GF-D8 (cell line): ENCODE measurements around the gene WDR90.

Source experiments
- DNase-seq: peaks from one replicate; lab custom pipeline; 2025; lab: John Stamatoyannopoulos, UW

WDR90 gene

GRCh38 chr16:676565-676902 is 27.4 kb downstream of the WDR90 start:
- no peak for DNase-seq

DNA sequence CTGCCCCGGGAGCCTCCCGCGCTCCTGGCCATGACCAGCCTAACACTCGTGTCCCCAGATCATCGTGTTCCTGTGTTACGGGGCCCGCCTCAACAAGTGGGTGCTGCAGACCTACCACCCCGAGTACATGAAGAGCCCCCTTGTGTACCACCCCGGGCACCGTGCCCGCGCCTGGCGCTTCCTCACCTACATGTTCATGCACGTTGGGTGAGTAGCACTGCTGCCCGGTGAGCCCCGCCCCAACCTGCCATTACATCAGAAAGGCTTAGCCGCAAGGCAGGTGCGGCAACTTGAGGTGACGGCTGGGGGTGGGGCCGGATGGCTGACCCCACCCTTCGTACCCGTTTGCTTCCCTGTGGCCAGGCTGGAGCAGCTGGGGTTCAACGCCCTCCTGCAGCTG is 27.7 kb downstream of the WDR90 start:
- DNase-seq, result no peak

- no peak for DNase-seq
Observed at GRCh38 chr16:677316-678190, 28.4 kb downstream of the WDR90 start.

DNA sequence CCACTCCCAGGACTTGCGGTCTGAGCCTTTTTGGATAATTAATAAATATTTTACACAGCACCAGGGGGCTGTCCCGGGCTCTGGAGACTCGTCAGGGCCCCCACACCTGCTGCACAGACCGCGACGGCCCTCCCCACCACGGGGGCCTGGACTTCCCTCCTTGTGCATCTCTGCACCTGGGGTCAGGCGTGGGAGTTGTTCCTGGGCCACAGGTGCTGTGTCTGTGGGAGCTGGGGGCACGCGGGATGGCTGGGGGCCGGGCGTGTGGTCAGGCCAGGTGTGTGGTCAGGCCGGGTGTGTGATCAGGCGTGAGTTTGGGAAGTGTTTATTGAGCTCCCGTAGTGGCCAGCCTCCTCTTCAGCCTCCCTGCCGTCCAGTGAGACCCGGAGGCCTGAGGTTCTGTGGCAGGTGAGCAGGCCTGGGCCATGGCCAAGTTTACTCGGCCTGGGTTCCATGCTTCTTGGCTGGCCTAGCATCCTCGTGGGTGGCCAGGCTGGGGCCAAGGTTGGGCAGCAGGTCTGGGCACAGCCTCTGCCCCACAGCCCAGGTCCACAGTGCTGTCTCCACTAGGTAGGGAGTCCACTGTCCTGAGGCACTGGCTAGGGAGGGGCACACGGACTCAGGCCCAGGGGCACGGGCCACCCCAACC is 29.2 kb downstream of the WDR90 start:
- DNase-seq, result no peak

- no peak for DNase-seq
Observed at GRCh38 chr16:678858-679813, 30.0 kb downstream of the WDR90 start.

DNA sequence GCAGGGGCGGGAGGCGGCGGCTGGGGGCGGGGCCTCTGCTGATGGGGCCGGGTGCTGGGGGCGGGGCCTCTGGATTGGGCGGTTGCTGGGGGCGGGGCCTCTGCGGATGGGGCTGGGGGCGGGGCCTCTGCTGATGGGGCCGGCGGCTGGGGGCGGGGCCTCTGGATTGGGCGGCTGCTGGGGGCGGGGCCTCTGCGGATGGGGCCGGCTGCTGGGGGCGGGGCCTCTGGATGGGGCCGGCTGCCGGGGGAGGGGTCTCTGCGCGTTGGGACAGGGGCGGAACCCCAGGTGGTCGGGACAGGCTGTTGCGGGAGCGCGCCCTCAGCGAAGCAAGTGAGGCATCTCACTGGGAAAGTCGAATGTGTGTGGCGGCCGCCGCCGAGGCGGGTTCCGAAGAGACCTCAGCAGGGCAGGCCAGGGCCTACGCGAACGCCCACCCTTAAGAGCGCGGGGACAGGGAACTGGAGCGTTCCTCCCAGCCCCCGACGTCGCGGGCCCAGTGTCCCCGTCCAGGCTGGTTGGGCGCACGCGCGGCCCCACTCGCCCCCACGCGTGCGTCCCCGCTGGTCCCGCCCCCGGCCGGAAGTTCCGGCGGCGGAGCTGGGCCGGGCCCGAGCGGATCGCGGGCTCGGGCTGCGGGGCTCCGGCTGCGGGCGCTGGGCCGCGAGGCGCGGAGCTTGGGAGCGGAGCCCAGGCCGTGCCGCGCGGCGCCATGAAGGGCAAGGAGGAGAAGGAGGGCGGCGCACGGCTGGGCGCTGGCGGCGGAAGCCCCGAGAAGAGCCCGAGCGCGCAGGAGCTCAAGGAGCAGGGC is 30.9 kb downstream of the WDR90 start, which contains the start of gene STUB1:
STUB1 (plus strand) TSS at position 597 of the 811 bp plus-strand sequence; CDS start at position 713, 116 bp downstream.
- peak; percentile 51 for DNase-seq

DNA sequence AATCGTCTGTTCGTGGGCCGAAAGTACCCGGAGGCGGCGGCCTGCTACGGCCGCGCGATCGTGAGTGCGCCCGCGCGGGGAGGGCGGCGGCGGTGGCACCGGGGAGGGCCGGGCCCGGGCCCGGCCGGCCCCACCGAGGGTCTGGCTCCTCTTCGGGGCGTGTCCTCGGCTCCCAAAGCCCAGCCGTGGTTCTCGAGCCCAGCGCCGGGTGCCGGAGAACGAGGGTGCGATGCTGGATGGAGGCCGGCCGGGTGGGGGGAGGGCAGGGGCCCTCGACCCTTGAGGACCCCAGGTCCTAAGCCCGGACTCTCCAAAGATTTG is 31.4 kb downstream of the WDR90 start:
- DNase-seq, result no peak

DNA sequence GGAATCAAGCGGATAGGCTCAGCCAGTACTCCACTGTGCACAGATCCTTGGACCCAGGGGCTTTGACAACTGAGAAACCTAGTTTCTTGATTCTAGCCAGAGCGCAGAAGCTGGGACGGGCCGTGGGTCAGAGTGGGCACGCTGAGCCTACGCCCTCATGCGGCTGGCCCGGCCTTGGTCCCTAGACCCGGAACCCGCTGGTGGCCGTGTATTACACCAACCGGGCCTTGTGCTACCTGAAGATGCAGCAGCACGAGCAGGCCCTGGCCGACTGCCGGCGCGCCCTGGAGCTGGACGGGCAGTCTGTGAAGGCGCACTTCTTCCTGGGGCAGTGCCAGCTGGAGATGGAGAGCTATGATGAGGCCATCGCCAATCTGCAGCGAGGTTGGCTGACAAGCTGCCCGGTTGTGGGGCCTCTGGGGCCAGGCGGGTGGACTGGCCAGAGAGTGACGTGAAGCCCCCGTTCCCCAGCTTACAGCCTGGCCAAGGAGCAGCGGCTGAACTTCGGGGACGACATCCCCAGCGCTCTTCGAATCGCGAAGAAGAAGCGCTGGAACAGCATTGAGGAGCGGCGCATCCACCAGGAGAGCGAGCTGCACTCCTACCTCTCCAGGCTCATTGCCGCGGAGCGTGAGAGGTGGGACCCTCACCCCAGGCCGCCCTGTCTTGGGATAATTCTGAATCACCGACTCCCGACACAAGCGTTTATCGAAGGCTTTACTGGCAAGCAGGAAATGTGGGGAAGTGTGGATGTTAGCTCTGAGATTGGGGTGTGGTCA is 32.0 kb downstream of the WDR90 start:
- DNase-seq, result peak; percentile 22

DNA sequence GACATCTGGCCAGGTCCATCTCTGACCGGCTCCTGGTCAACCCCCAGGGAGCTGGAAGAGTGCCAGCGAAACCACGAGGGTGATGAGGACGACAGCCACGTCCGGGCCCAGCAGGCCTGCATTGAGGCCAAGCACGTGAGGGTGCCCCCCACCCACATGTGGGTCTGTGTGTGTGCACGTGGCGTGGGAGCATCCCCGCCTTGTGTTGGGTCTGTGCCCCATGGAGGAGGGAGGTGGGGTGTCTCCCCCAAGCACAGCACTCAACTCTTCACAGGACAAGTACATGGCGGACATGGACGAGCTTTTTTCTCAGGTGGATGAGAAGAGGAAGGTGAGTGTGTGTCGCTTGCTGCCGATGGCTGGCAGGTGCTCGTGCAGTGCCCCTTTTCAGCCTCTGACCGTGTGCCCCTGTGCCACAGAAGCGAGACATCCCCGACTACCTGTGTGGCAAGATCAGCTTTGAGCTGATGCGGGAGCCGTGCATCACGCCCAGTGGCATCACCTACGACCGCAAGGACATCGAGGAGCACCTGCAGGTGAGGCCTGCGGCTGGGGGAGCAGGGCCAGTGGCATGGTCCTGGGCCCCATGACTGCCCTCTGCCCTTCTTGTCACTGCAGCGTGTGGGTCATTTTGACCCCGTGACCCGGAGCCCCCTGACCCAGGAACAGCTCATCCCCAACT is 32.7 kb downstream of the WDR90 start:
- no peak for DNase-seq

GRCh38 chr16:682493-683395 is 33.6 kb downstream of the WDR90 start:
- no peak for DNase-seq

- no peak for DNase-seq
Observed at GRCh38 chr16:683396-684070, 34.4 kb downstream of the WDR90 start.

- peak; percentile 90 for DNase-seq
Observed at GRCh38 chr16:684071-684794, 35.1 kb downstream of the WDR90 start, which contains the start of gene JMJD8. Gene JMJD8 (minus strand): TSS chr16:684334. CDS start chr16:684319, 15 bp downstream.

- DNase-seq, result no peak
Observed at GRCh38 chr16:684961-685696, 36.0 kb downstream of the WDR90 start.

- DNase-seq, result no peak
Observed at GRCh38 chr16:685967-686366, 36.8 kb downstream of the WDR90 start.

DNA sequence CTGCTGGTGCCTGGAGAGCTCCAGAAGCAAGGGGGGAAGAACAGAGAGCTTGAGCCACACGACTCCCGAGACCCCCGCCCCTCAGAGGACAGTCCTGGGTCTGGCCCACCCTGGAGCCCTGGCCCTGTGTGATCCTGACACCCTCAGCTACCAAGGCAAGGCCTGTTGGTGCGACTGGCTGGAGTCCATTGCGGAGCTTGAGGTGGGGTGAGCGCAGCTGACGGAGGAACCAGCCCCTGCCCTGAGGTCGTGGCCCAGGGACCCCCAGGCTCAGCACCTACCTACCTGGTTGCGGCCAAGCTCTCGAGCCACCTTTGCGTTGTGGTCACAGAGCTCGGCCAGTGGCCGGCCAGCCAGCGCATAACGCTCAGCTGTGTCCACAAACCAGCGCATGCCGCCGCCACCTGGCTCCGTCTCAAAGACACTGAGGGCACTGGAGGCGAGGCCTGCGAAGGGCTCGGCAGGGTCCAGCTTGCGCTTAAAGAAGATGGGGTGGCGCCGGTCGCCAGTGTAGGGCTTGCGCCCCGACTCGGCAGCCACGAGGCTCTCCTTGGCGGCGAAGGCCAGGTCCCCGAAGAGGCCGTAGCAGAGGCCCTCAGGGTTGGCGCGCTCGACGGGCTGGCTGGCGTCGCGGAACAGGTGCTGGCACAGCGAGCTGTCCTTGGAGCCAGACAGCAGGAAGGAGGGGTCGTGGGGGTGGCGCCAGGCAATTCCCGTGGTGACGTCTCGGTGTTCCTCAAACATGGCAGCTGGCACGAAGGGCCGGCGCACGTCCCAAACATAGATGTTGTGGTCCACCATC is 37.5 kb downstream of the WDR90 start:
- DNase-seq, result no peak

DNA sequence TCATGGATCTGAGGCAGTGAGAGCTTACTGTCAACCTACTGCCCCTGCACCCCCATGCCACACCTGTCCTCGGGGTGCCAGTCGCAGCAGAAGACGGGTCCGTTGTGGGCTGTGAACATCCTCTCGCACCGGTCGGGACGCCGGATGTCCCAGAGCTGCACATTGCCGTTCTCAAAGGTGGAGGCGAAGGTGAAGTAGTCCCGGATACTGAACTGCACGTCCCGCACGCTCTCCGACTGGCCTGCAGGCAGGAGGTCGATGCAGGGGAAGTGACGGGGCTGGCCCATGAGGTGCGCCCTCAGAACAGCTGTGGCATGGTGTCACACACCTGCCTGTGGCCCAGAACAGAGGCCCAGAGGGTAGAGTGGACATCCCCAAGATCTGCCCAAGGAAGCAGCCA is 38.3 kb downstream of the WDR90 start:
- no peak for DNase-seq
